A549 (cell line): ENCODE data around the gene CCL4.

Experiments
- CHD4 ChIP-seq: fragments of 200-600 bp; sonication (generic); IDR thresholded peaks from 2 replicates; pipeline ENCODE4 v1.6.1; 2016; ENCODE audit warnings: antibody characterized with exemption, mild to moderate bottlenecking, borderline replicate concordance
- EP300 ChIP-seq, 2 experiments: fragments of >200 bp; sonication (Bioruptor Twin); formaldehyde crosslinking; IDR thresholded peaks; 2 replicates in 1 of 2; 3 replicates in 1 of 2; pipeline ENCODE4 v1.6.1; 2016 to 2017
- ESRRA ChIP-seq: fragments of 150-350 bp; IDR thresholded peaks from 2 replicates; pipeline ENCODE4 v1.6.1; 2014; ENCODE audit warnings: mild to moderate bottlenecking, low read length, borderline replicate concordance
- JUN ChIP-seq, 2 experiments: fragments of >200 bp; sonication (Bioruptor Twin); formaldehyde crosslinking; IDR thresholded peaks; 2 replicates in 1 of 2; 3 replicates in 1 of 2; pipeline ENCODE4 v1.6.1; 2016 to 2017
- NR3C1 ChIP-seq: fragments of >200 bp; sonication (Bioruptor Twin); formaldehyde crosslinking; IDR thresholded peaks from 3 replicates; pipeline ENCODE4 v1.6.1; 2017
- PHF8 ChIP-seq: fragments of 200-600 bp; sonication (generic); IDR thresholded peaks from 2 replicates; pipeline ENCODE4 v1.6.1; 2016; ENCODE audit warnings: low read depth, mild to moderate bottlenecking, antibody characterized with exemption, moderate library complexity, borderline replicate concordance
- POLR2A ChIP-seq: IDR thresholded peaks from 2 replicates; pipeline ENCODE4 v1.6.1; 2012; ENCODE audit warnings: mild to moderate bottlenecking, low read length
- RARB ChIP-seq: fragments of 250-450 bp; sonication (Bioruptor Pico); IDR thresholded peaks from 2 replicates; pipeline ENCODE4 v1.8.0; 2021; ENCODE audit warnings: mild to moderate bottlenecking, moderate library complexity
- RCOR1 ChIP-seq: fragments of 150-350 bp; IDR thresholded peaks from 2 replicates; pipeline ENCODE4 v1.6.1; 2014; ENCODE audit warnings: antibody characterized with exemption, low read length, low read depth
- TF ChIP-seq, protein P1 (sequence below): fragments of >200 bp; sonication (Bioruptor Twin); formaldehyde crosslinking; IDR thresholded peaks from 3 replicates; pipeline ENCODE4 v1.5.1; 2016
- TF ChIP-seq, protein P2 (sequence below): fragments of 150-350 bp; IDR thresholded peaks from 2 replicates; pipeline ENCODE4 v1.6.1; 2014; ENCODE audit warnings: low read depth, mild to moderate bottlenecking, low read length
- TF ChIP-seq, protein P3 (sequence below): fragments of 200-600 bp; sonication (generic); IDR thresholded peaks from 2 replicates; pipeline ENCODE4 v1.6.1; 2016; ENCODE audit warnings: antibody characterized with exemption, mild to moderate bottlenecking, moderate library complexity
- TF ChIP-seq, protein P4 (sequence below): IDR thresholded peaks from 2 replicates; pipeline ENCODE4 v1.6.1; 2012
- TF ChIP-seq, protein P5 (sequence below): fragments of >200 bp; sonication (Bioruptor Twin); formaldehyde crosslinking; IDR thresholded peaks from 3 replicates; pipeline ENCODE4 v1.6.1; 2016

DNA sequence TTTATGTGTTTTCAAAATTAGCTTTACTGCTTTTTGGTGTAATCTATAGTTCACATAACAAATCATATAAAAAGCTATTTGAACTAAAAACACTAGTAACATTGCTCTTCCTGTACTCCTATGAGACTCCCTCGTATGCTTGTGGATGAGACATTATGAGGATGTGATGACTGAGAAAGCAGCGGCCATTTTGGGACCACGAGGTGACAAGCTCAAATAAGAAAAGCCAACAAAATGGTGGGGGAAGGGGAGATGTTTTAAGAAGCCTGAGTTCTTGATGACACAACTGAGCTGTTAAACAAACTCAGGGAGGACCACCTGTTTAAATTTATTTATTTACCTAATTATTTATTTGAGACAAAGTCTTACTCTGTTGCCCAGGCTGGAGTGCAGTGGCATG lies 35.1 kb upstream of the CCL4 start:
- TF ChIP-seq POLR2A (no peak), RCOR1 (no peak), ESRRA (no peak), CHD4 (no peak), PHF8 (no peak), RARB (no peak), JUN (IDR thresholded peaks at IDR 0.05) (no peak), EP300 (IDR thresholded peaks at IDR 0.05) (no peak), NR3C1 (no peak)
- TF ChIP-seq, protein P1, sequence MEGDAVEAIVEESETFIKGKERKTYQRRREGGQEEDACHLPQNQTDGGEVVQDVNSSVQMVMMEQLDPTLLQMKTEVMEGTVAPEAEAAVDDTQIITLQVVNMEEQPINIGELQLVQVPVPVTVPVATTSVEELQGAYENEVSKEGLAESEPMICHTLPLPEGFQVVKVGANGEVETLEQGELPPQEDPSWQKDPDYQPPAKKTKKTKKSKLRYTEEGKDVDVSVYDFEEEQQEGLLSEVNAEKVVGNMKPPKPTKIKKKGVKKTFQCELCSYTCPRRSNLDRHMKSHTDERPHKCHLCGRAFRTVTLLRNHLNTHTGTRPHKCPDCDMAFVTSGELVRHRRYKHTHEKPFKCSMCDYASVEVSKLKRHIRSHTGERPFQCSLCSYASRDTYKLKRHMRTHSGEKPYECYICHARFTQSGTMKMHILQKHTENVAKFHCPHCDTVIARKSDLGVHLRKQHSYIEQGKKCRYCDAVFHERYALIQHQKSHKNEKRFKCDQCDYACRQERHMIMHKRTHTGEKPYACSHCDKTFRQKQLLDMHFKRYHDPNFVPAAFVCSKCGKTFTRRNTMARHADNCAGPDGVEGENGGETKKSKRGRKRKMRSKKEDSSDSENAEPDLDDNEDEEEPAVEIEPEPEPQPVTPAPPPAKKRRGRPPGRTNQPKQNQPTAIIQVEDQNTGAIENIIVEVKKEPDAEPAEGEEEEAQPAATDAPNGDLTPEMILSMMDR = no peak
- TF ChIP-seq, protein P2, sequence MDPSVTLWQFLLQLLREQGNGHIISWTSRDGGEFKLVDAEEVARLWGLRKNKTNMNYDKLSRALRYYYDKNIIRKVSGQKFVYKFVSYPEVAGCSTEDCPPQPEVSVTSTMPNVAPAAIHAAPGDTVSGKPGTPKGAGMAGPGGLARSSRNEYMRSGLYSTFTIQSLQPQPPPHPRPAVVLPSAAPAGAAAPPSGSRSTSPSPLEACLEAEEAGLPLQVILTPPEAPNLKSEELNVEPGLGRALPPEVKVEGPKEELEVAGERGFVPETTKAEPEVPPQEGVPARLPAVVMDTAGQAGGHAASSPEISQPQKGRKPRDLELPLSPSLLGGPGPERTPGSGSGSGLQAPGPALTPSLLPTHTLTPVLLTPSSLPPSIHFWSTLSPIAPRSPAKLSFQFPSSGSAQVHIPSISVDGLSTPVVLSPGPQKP = no peak
- TF ChIP-seq, protein P3, sequence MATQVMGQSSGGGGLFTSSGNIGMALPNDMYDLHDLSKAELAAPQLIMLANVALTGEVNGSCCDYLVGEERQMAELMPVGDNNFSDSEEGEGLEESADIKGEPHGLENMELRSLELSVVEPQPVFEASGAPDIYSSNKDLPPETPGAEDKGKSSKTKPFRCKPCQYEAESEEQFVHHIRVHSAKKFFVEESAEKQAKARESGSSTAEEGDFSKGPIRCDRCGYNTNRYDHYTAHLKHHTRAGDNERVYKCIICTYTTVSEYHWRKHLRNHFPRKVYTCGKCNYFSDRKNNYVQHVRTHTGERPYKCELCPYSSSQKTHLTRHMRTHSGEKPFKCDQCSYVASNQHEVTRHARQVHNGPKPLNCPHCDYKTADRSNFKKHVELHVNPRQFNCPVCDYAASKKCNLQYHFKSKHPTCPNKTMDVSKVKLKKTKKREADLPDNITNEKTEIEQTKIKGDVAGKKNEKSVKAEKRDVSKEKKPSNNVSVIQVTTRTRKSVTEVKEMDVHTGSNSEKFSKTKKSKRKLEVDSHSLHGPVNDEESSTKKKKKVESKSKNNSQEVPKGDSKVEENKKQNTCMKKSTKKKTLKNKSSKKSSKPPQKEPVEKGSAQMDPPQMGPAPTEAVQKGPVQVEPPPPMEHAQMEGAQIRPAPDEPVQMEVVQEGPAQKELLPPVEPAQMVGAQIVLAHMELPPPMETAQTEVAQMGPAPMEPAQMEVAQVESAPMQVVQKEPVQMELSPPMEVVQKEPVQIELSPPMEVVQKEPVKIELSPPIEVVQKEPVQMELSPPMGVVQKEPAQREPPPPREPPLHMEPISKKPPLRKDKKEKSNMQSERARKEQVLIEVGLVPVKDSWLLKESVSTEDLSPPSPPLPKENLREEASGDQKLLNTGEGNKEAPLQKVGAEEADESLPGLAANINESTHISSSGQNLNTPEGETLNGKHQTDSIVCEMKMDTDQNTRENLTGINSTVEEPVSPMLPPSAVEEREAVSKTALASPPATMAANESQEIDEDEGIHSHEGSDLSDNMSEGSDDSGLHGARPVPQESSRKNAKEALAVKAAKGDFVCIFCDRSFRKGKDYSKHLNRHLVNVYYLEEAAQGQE = no peak
- TF ChIP-seq, protein P4, sequence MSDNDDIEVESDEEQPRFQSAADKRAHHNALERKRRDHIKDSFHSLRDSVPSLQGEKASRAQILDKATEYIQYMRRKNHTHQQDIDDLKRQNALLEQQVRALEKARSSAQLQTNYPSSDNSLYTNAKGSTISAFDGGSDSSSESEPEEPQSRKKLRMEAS = no peak
- TF ChIP-seq, protein P5, sequence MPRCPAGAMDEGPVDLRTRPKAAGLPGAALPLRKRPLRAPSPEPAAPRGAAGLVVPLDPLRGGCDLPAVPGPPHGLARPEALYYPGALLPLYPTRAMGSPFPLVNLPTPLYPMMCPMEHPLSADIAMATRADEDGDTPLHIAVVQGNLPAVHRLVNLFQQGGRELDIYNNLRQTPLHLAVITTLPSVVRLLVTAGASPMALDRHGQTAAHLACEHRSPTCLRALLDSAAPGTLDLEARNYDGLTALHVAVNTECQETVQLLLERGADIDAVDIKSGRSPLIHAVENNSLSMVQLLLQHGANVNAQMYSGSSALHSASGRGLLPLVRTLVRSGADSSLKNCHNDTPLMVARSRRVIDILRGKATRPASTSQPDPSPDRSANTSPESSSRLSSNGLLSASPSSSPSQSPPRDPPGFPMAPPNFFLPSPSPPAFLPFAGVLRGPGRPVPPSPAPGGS = no peak
